ENCODE results near the gene BCL2L13.

DNA sequence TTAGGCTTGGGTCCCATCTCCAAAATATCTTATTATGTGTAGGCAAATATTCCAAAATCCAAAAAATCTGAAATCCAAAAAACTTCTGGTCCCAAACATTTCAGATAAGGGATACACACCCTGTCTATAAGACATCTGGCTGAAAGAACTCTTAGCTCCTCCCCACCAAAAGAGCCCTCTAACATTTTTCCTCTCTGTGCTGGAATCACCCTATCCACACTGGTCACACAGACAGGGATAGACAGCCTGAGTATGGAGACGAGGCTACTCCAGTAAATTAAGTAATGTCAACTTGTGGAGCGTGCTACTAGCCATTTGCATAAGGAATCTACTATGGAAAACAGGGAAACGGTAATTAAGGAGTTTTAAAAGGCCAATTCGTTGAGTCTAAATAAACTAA, 34.9 kb upstream of the BCL2L13 start:
- TF ChIP-seq, protein P1, sequence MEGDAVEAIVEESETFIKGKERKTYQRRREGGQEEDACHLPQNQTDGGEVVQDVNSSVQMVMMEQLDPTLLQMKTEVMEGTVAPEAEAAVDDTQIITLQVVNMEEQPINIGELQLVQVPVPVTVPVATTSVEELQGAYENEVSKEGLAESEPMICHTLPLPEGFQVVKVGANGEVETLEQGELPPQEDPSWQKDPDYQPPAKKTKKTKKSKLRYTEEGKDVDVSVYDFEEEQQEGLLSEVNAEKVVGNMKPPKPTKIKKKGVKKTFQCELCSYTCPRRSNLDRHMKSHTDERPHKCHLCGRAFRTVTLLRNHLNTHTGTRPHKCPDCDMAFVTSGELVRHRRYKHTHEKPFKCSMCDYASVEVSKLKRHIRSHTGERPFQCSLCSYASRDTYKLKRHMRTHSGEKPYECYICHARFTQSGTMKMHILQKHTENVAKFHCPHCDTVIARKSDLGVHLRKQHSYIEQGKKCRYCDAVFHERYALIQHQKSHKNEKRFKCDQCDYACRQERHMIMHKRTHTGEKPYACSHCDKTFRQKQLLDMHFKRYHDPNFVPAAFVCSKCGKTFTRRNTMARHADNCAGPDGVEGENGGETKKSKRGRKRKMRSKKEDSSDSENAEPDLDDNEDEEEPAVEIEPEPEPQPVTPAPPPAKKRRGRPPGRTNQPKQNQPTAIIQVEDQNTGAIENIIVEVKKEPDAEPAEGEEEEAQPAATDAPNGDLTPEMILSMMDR (IDR thresholded peaks at IDR 0.05), result no peak
- no peak for TF ChIP-seq POLR2A (IDR thresholded peaks at IDR 0.05)
